MM.1S (cell line): Measurements from ENCODE around the gene ALG14.

Experiments used
- DNase-seq: peaks from one replicate; pipeline ENCODE4 v3.0.0-alpha.2; 2015
- H2AFZ ChIP-seq: fragments of 300-600 bp; sonication (generic); 2 replicates; pipeline ENCODE4 v1.6.0; 2016; ENCODE audit warnings: antibody characterized with exemption, low read length
- H3F3A ChIP-seq: fragments of 300-600 bp; sonication (generic); 2 replicates; pipeline ENCODE4 v1.6.1; 2016; ENCODE audit warnings: mild to moderate bottlenecking, antibody characterized with exemption, low read length, moderate library complexity, mixed read lengths; ENCODE audit not compliant: insufficient read depth
- H3K27ac ChIP-seq: fragments of 300-600 bp; sonication (generic); 2 replicates; pipeline ENCODE4 v1.5.1; 2016; ENCODE audit warnings: mild to moderate bottlenecking, low read length
- H3K27me3 ChIP-seq: fragments of 300-600 bp; sonication (generic); replicated peaks from 2 replicates; pipeline ENCODE4 v1.6.0; 2016; ENCODE audit warnings: low read length; ENCODE audit not compliant: insufficient read depth
- H3K36me3 ChIP-seq: fragments of 300-600 bp; sonication (generic); replicated peaks from 2 replicates; pipeline ENCODE4 v1.6.1; 2016; ENCODE audit warnings: mild to moderate bottlenecking, low read length, mixed read lengths; ENCODE audit not compliant: insufficient read depth
- H3K4me1 ChIP-seq: fragments of 300-600 bp; sonication (generic); 2 replicates; pipeline ENCODE4 v1.6.1; 2016; ENCODE audit warnings: low read length, mixed read lengths
- H3K4me2 ChIP-seq: fragments of 300-600 bp; sonication (generic); 2 replicates; pipeline ENCODE4 v1.6.0; 2016; ENCODE audit warnings: low read depth, low read length
- H3K4me3 ChIP-seq: fragments of 300-600 bp; sonication (generic); 2 replicates; pipeline ENCODE4 v1.5.1; 2016; ENCODE audit warnings: low read length, mixed read lengths
- H3K79me2 ChIP-seq: fragments of 300-600 bp; sonication (generic); 2 replicates; pipeline ENCODE4 v1.6.1; 2016; ENCODE audit warnings: mixed run types, low read length, mixed read lengths
- H3K9ac ChIP-seq: fragments of 300-600 bp; sonication (generic); 2 replicates; pipeline ENCODE4 v1.6.1; 2016; ENCODE audit warnings: low read length, mixed read lengths
- H3K9me2 ChIP-seq: fragments of 300-600 bp; sonication (generic); replicated peaks from 2 replicates; pipeline ENCODE4 v1.6.1; 2016; ENCODE audit warnings: mild to moderate bottlenecking, low read length, mixed read lengths; ENCODE audit not compliant: insufficient read depth
- H3K9me3 ChIP-seq: fragments of 300-600 bp; sonication (generic); replicated peaks from 2 replicates; pipeline ENCODE4 v1.6.1; 2016; ENCODE audit warnings: mild to moderate bottlenecking, low read length, mixed read lengths; ENCODE audit not compliant: insufficient read depth
- H4K20me1 ChIP-seq: fragments of 300-600 bp; sonication (generic); 2 replicates; pipeline ENCODE4 v1.6.1; 2016; ENCODE audit warnings: mild to moderate bottlenecking, low read length, moderate library complexity, mixed read lengths; ENCODE audit not compliant: insufficient read depth
- EZH2 ChIP-seq: fragments of 300-600 bp; sonication (generic); optimal IDR thresholded peaks from 2 replicates; pipeline ENCODE3; 2017; ENCODE audit warnings: low read depth, mild to moderate bottlenecking, antibody characterized with exemption, low read length, mixed read lengths
- EZH2phosphoT487 ChIP-seq: fragments of 300-600 bp; sonication (generic); IDR thresholded peaks from 2 replicates; pipeline ENCODE4 v1.6.1; 2018; ENCODE audit warnings: antibody characterized with exemption, low read length
- TF ChIP-seq, protein P1 (sequence below): fragments of 300-600 bp; sonication (generic); IDR thresholded peaks from 2 replicates; pipeline ENCODE4 v1.5.1; 2016; ENCODE audit warnings: antibody characterized with exemption, low read length, mixed read lengths

The ALG14 gene

GRCh38 chr1:95085376-95085775 is 12.6 kb upstream of the ALG14 start:
- Histone ChIP-seq H3K9me3 (no peaks in the 10 kb centered on the region), H2AFZ (no peak overlapping the region), H3K9me2 (no peaks in the 10 kb centered on the region), H3K27me3 (no peaks in the 10 kb centered on the region), H3K79me2 (no peaks in the 10 kb centered on the region), H3K4me1 (no peaks in the 10 kb centered on the region), H3K4me2 (no peak overlapping the region), H3K4me3 (no peak overlapping the region), H3K9ac (no peak overlapping the region), H3K27ac (no peak overlapping the region), H3F3A (no peaks in the 10 kb centered on the region), H3K36me3 (no peaks in the 10 kb centered on the region), H4K20me1 (no peaks in the 10 kb centered on the region)
- TF ChIP-seq EZH2phosphoT487: no peak
- TF ChIP-seq EZH2: no peak
- TF ChIP-seq, protein P1, sequence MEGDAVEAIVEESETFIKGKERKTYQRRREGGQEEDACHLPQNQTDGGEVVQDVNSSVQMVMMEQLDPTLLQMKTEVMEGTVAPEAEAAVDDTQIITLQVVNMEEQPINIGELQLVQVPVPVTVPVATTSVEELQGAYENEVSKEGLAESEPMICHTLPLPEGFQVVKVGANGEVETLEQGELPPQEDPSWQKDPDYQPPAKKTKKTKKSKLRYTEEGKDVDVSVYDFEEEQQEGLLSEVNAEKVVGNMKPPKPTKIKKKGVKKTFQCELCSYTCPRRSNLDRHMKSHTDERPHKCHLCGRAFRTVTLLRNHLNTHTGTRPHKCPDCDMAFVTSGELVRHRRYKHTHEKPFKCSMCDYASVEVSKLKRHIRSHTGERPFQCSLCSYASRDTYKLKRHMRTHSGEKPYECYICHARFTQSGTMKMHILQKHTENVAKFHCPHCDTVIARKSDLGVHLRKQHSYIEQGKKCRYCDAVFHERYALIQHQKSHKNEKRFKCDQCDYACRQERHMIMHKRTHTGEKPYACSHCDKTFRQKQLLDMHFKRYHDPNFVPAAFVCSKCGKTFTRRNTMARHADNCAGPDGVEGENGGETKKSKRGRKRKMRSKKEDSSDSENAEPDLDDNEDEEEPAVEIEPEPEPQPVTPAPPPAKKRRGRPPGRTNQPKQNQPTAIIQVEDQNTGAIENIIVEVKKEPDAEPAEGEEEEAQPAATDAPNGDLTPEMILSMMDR: no peak
- no peak for DNase-seq

DNA sequence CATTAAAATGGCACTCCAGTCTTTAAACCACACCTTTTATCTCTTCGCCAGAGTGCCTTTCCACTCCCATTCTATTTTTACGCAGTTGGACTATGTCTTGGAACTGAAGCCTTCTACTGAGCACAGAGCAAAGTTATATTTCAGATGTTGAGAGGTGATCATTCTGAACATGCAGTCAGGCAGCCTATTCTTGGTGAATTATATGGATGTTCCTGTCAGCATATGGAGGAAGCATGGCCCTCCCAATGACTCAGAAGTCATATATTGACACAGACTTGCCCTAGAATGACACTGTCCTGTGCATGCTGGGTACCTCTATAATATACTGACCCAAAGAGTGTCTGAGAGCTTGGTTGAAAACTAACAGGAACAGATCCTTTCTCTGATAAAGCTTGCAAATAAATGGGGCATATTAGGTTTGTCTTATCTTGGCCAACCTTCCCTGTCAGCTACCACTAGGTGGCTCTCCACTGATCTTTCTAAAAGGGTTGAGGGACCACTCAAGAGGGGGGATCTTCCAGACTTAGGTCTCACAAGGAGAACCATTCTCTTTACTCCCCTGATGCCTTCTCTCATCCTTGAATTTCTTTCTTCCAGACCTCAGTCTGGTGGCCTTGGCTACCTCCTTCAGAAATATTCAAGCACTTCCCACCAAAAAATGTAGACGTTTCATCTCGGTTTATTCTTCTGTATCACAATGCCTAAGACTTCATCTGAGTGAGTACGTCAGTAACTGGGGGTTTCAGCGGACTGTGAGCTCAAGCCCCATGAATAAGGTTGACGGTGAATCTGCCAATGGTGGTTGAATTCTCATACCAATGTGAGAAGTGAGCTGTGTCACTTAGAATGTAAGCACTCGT is 11.8 kb upstream of the ALG14 start:
- Histone ChIP-seq H3K4me2 (no peak overlapping the region), H2AFZ (no peak overlapping the region)

GRCh38 chr1:95080879-95081278 is 8.1 kb upstream of the ALG14 start:
- no peak overlapping the region for H2AFZ ChIP-seq
- no peaks in the 10 kb centered on the region for H3K9me2 ChIP-seq
- H3K27ac ChIP-seq: no peak overlapping the region
- no peak overlapping the region for H3K4me2 ChIP-seq
- H3F3A ChIP-seq: no peaks in the 10 kb centered on the region
- no peaks in the 10 kb centered on the region for H4K20me1 ChIP-seq
- H3K4me1 ChIP-seq: no peaks in the 10 kb centered on the region
- no peaks in the 10 kb centered on the region for H3K79me2 ChIP-seq
- no peaks in the 10 kb centered on the region for H3K9me3 ChIP-seq
- H3K4me3 ChIP-seq: no peak overlapping the region
- no peak for DNase-seq
- H3K27me3 ChIP-seq: no peaks in the 10 kb centered on the region
- no peak overlapping the region for H3K9ac ChIP-seq
- TF ChIP-seq, protein P1: no peak
- TF ChIP-seq EZH2 (no peak), EZH2phosphoT487 (no peak)
- H3K36me3 ChIP-seq: no peaks in the 10 kb centered on the region

More for the DNA sequence above, 11.8 kb upstream of the ALG14 start:
- Histone ChIP-seq H3K27ac (no peak overlapping the region), H3K4me3 (no peak overlapping the region), H3K9me3 (no peaks in the 10 kb centered on the region), H3K79me2 (no peaks in the 10 kb centered on the region), H4K20me1 (no peaks in the 10 kb centered on the region), H3F3A (no peaks in the 10 kb centered on the region), H3K36me3 (no peaks in the 10 kb centered on the region), H3K9me2 (no peaks in the 10 kb centered on the region), H3K27me3 (no peaks in the 10 kb centered on the region), H3K4me1 (no peaks in the 10 kb centered on the region), H3K9ac (no peak overlapping the region)
- no peak for DNase-seq
- TF ChIP-seq, protein P1: peak; percentile 51
- no peak for TF ChIP-seq EZH2phosphoT487
